ENCODE data around the gene TRMT61B. TPM values are rescaled to one million over a fixed set of nuclear protein-coding genes. Genes with fewer than 3 reads are reported as not detected.
A peak's percentile ranks its signal among the peaks of the same experiment; 100 is the strongest.

Gene TRMT61B
- total and polyA plus RNA-seq, 2 experiments from 2014 or later, result 34.7 to 52.7 TPM

DNA sequence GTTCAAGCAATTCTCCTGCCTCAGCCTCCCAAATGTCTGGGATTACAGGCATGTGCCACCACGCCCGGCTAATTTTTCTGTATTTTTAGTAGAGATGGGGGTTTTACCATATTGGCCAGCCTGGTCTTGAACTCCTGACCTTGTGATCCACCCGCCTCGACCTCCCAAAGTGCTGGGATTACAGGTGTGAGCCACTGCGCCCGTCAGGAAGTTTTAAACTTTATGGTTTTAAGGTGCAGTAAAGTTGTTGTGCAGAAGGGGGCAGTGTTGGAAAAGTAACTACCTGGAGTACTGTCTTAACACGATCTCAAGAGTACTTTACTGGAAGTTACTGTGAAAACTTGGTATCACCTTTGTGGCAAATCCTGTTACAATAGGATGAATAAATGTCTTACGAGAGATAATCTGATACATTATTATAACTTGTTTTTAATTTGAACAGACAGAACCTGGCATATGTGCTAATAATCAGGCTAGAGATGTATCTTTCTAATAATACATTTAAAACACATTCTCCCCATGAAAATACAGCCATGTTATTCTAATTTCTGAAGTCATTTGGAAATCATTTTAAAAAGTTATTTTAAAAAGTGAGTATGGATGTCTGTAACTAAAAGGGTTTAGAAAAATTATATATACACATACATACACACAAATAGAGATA, 48.7 kb downstream of the TRMT61B start:
- Mint-ChIP-seq H3K9me3 (no peaks in the 10 kb centered on the region), H3K4me1 (no peaks in the 10 kb centered on the region), H3K27me3 (ENCODE audit: insufficient read depth, low read depth, poor library complexity) (peaks cover 9% of the 10 kb centered on the region), H3K4me3 (no peak overlapping the region), H3K36me3 (ENCODE audit: low read depth) (no peaks in the 10 kb centered on the region), H3K27ac (no peak overlapping the region)
- DNase-seq (ENCODE audit: low spot score) (peak; percentile 77), ATAC-seq (peak; percentile 87)
- TF ChIP-seq EZH2phosphoT487 (IDR thresholded peaks at IDR 0.05; ENCODE audit: unreplicated experiment) (no peak), ZNF114 (CRISPR knock-in tag; IDR thresholded peaks at IDR 0.05) (0 out of 2 replicates have a peak, but pooled peaks have one; percentile 10), STAT1 (IDR thresholded peaks at IDR 0.05; ENCODE audit: unreplicated experiment) (no peak), NANOG (IDR thresholded peaks at IDR 0.05; ENCODE audit: borderline replicate concordance) (no peak), POLR2AphosphoS5 (IDR thresholded peaks at IDR 0.05; ENCODE audit: low read depth) (no peak), EZH2 (IDR thresholded peaks at IDR 0.05; ENCODE audit: low read depth, unreplicated experiment) (no peak), CREB1 (CRISPR knock-in tag; IDR thresholded peaks at IDR 0.05; ENCODE audit: low read depth) (no peak), ZNF331 (CRISPR knock-in tag; IDR thresholded peaks at IDR 0.05; ENCODE audit: low read depth) (no peak), ZNF462 (CRISPR knock-in tag; IDR thresholded peaks at IDR 0.05) (no peak), JUNB (IDR thresholded peaks at IDR 0.05; ENCODE audit: unreplicated experiment) (no peak)
- TF ChIP-seq, protein P1, sequence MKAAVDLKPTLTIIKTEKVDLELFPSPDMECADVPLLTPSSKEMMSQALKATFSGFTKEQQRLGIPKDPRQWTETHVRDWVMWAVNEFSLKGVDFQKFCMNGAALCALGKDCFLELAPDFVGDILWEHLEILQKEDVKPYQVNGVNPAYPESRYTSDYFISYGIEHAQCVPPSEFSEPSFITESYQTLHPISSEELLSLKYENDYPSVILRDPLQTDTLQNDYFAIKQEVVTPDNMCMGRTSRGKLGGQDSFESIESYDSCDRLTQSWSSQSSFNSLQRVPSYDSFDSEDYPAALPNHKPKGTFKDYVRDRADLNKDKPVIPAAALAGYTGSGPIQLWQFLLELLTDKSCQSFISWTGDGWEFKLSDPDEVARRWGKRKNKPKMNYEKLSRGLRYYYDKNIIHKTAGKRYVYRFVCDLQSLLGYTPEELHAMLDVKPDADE (IDR thresholded peaks at IDR 0.05), result no peak
- TF ChIP-seq, protein P2, sequence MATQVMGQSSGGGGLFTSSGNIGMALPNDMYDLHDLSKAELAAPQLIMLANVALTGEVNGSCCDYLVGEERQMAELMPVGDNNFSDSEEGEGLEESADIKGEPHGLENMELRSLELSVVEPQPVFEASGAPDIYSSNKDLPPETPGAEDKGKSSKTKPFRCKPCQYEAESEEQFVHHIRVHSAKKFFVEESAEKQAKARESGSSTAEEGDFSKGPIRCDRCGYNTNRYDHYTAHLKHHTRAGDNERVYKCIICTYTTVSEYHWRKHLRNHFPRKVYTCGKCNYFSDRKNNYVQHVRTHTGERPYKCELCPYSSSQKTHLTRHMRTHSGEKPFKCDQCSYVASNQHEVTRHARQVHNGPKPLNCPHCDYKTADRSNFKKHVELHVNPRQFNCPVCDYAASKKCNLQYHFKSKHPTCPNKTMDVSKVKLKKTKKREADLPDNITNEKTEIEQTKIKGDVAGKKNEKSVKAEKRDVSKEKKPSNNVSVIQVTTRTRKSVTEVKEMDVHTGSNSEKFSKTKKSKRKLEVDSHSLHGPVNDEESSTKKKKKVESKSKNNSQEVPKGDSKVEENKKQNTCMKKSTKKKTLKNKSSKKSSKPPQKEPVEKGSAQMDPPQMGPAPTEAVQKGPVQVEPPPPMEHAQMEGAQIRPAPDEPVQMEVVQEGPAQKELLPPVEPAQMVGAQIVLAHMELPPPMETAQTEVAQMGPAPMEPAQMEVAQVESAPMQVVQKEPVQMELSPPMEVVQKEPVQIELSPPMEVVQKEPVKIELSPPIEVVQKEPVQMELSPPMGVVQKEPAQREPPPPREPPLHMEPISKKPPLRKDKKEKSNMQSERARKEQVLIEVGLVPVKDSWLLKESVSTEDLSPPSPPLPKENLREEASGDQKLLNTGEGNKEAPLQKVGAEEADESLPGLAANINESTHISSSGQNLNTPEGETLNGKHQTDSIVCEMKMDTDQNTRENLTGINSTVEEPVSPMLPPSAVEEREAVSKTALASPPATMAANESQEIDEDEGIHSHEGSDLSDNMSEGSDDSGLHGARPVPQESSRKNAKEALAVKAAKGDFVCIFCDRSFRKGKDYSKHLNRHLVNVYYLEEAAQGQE (IDR thresholded peaks at IDR 0.05; ENCODE audit: unreplicated experiment), result no peak
- TF ChIP-seq, protein P3, sequence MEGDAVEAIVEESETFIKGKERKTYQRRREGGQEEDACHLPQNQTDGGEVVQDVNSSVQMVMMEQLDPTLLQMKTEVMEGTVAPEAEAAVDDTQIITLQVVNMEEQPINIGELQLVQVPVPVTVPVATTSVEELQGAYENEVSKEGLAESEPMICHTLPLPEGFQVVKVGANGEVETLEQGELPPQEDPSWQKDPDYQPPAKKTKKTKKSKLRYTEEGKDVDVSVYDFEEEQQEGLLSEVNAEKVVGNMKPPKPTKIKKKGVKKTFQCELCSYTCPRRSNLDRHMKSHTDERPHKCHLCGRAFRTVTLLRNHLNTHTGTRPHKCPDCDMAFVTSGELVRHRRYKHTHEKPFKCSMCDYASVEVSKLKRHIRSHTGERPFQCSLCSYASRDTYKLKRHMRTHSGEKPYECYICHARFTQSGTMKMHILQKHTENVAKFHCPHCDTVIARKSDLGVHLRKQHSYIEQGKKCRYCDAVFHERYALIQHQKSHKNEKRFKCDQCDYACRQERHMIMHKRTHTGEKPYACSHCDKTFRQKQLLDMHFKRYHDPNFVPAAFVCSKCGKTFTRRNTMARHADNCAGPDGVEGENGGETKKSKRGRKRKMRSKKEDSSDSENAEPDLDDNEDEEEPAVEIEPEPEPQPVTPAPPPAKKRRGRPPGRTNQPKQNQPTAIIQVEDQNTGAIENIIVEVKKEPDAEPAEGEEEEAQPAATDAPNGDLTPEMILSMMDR (conservative IDR thresholded peaks at IDR 0.05; ENCODE audit: low read depth in 2 of 2), result peak; percentile 74 to 78
- Histone ChIP-seq H2AFZ (no peak overlapping the region), H3K36me3 (ENCODE audit: insufficient read depth) (no peaks in the 10 kb centered on the region), H3K79me2 (replicated peaks; ENCODE audit: insufficient read depth) (no peaks in the 10 kb centered on the region), H3K4me2 (no peak overlapping the region), H4K20me1 (replicated peaks; ENCODE audit: insufficient read depth) (no peaks in the 10 kb centered on the region), H3F3A (replicated peaks; ENCODE audit: low read depth) (no peaks in the 10 kb centered on the region), H3K4me3 (no peak overlapping the region), H3K27me3 (ENCODE audit: insufficient read depth) (no peaks in the 10 kb centered on the region), H3K27ac (ENCODE audit: low read depth) (no peak overlapping the region), H3K9me2 (ENCODE audit: insufficient read depth) (no peaks in the 10 kb centered on the region), H3K4me1 (ENCODE audit: insufficient read depth) (no peaks in the 10 kb centered on the region)
